Testis (tissue), 3 donors: Measurements from ENCODE around the gene MCTP1. TPM values are rescaled to one million over a fixed set of nuclear protein-coding genes. Genes with fewer than 3 reads are reported as not detected.

Experiments
- DNase-seq: peaks from one replicate; pipeline ENCODE4 v3.0.0-alpha.2; 2019
- H3K27ac ChIP-seq, 2 donors: fragments of 200-600 bp; sonication (generic); one replicate each; pipeline ENCODE4 v1.5.1; 2019
- H3K27me3 ChIP-seq: fragments of 200-600 bp; sonication (generic); one replicate; pipeline ENCODE4 v1.5.1; 2019
- H3K36me3 ChIP-seq: fragments of 200-600 bp; sonication (generic); one replicate; pipeline ENCODE4 v1.5.1; 2017; ENCODE audit warnings: low read depth; ENCODE audit errors: missing control alignments
- H3K4me1 ChIP-seq: fragments of 200-600 bp; sonication (generic); one replicate; pipeline ENCODE4 v1.5.1; 2019
- H3K4me3 ChIP-seq, 2 donors: fragments of 200-600 bp; sonication (generic); one replicate each; pipeline ENCODE4 v1.5.1; 2017 to 2019
- H3K9me3 ChIP-seq: fragments of 200-600 bp; sonication (generic); one replicate; pipeline ENCODE4 v1.5.1; 2017
- POLR2A ChIP-seq: fragments of 450-650 bp; IDR thresholded peaks from one replicate; pipeline ENCODE4 v1.6.1; 2017; ENCODE audit warnings: antibody characterized with exemption, mild to moderate bottlenecking, moderate library complexity
- WGBS, 2 donors: methylation state at CpG; one replicate each; pipeline ENCODE4 v1.1.5; 2018; 5-methylcytosine and 5-hydroxymethylcytosine counted together
- intact Hi-C: fragments of 100-400 bp; cut with DNase I; formaldehyde crosslinking; loops from one replicate; pipeline ENCODE4 v1.15.1; 2023; ENCODE audit warnings: low total_unique reads
- polyA plus RNA-seq: library from polyadenylated mRNA; stranded (reverse); fragments of 350-450 nt; fragmentation: Illumina TruSeq; extraction: RNeasy Lipid Tissue Mini Kit (QIAGEN cat#74804); gene quantifications from one replicate; pipeline ENCODE4 v1.2.3, GENCODE V29; 2014; ENCODE audit warnings: low read depth, low replicate concordance; ENCODE audit not compliant: insufficient read depth
- total RNA-seq, 2 donors: library from RNA; depleted of rRNA; stranded (reverse); fragments of >200 nt; gene quantifications; one replicate each; pipeline ENCODE4 v1.2.3, GENCODE V29; 2016
- TF ChIP-seq, protein P1 (sequence below), 3 experiments: fragments of 450-650 bp in 2 of 3; fragments of 200-600 bp in 1 of 3; sonication (generic) in 1 of 3; IDR thresholded peaks; one replicate each; pipeline ENCODE4 v1.5.1; 2016 to 2019; ENCODE audit warnings: antibody characterized with exemption in 3 of 3, mild to moderate bottlenecking in 2 of 3, moderate library complexity in 1 of 3

MCTP1 gene
- total and polyA plus RNA-seq, 3 donors from 2014 or later, result 7.4 to 15.5 (median 9.7) TPM

DNA sequence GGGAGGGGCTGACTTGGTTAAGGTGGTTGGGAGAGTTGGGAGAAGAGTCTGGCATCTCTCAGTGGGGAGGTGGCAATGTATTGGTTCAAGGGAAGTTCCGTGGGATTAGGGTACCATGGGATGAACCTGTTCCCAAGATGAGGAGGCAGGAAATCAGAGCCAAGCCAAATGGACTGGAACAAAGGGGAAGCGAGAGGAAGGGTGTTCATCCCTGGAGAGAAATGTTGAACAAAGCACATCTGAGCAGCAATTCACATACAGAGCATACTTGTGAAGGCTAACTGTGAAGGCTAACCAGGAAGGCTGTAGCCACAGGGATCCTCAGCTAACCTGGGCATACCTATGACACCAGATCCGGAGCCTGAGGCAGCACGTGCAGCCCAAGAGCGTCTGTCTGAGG, 214.0 kb downstream of the MCTP1 start:
- TF ChIP-seq, protein P1, sequence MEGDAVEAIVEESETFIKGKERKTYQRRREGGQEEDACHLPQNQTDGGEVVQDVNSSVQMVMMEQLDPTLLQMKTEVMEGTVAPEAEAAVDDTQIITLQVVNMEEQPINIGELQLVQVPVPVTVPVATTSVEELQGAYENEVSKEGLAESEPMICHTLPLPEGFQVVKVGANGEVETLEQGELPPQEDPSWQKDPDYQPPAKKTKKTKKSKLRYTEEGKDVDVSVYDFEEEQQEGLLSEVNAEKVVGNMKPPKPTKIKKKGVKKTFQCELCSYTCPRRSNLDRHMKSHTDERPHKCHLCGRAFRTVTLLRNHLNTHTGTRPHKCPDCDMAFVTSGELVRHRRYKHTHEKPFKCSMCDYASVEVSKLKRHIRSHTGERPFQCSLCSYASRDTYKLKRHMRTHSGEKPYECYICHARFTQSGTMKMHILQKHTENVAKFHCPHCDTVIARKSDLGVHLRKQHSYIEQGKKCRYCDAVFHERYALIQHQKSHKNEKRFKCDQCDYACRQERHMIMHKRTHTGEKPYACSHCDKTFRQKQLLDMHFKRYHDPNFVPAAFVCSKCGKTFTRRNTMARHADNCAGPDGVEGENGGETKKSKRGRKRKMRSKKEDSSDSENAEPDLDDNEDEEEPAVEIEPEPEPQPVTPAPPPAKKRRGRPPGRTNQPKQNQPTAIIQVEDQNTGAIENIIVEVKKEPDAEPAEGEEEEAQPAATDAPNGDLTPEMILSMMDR (IDR thresholded peaks at IDR 0.05), result no peak
- TF ChIP-seq POLR2A, result no peak
- H3K4me1 ChIP-seq, result no peaks in the 10 kb centered on the region
- DNase-seq, result no peak
- H3K27me3 ChIP-seq, result no peaks in the 10 kb centered on the region
- intact Hi-C loops, result no loop called here
- no peak overlapping the region for H3K27ac ChIP-seq
- no peaks in the 10 kb centered on the region for H3K9me3 ChIP-seq
- 86 to 95% methylated on average over 5 of the region's 5 CpGs for WGBS, 2 donors
- no peaks in the 10 kb centered on the region for H3K36me3 ChIP-seq
- H3K4me3 ChIP-seq, result no peak overlapping the region

DNA sequence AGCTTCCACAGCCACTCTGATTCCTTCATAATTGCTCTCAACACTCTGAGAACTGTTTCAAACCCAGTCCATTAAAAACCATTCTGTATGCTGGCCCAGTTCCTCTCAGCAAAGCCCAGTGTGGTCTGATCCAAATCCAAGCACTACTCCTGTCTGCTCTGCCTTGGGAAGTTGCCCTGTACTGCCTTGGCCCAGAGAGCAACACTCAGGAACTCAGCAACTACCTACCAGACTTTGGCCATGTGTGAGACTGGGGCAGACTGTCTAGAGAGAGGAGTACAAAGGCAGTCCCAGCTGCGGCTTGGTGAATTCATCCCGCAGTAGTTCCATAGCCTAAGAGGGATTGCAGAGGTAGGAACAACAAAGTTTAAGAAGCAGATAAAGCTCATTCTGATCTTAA, 214.4 kb downstream of the MCTP1 start:
- intact Hi-C loops, result no loop called here
- Histone ChIP-seq H3K9me3 (no peaks in the 10 kb centered on the region), H3K27ac (no peak overlapping the region), H3K4me1 (no peaks in the 10 kb centered on the region), H3K36me3 (no peaks in the 10 kb centered on the region), H3K4me3 (no peak overlapping the region), H3K27me3 (no peaks in the 10 kb centered on the region)
- no peak for TF ChIP-seq POLR2A
- TF ChIP-seq, protein P1 (IDR thresholded peaks at IDR 0.05), result no peak
- WGBS, 2 donors, result 90 to 93% methylated on average over 2 of the region's 2 CpGs
- no peak for DNase-seq

DNA sequence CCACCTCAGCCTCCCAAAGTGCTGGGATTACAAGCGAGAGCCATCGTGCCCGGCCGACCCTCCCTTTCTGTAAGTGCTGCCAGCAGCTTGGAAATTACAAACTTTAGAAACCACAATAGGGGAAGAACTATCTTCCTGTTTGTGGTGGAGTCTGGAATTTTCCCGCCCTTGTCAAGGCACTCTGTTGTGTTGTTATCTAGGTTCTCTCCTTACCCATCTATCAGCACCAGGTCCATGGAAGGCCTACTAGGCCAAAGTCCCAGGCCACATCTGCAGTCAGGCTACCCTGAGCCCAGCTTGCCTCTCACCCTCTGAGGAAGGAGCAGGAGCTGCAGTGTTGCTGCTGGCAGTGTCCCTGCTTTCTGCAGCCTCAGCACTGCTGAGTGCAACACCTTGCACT, 214.9 kb downstream of the MCTP1 start:
- Histone ChIP-seq H3K4me1 (no peaks in the 10 kb centered on the region), H3K27ac (no peak overlapping the region), H3K27me3 (no peaks in the 10 kb centered on the region), H3K9me3 (no peaks in the 10 kb centered on the region), H3K36me3 (no peaks in the 10 kb centered on the region), H3K4me3 (no peak overlapping the region)
- no peak for DNase-seq
- intact Hi-C loops, result no loop called here
- 73 to 83% methylated on average over 5 of the region's 5 CpGs for WGBS, 2 donors
- TF ChIP-seq, protein P1 (IDR thresholded peaks at IDR 0.05), result no peak
- TF ChIP-seq POLR2A, result no peak

DNA sequence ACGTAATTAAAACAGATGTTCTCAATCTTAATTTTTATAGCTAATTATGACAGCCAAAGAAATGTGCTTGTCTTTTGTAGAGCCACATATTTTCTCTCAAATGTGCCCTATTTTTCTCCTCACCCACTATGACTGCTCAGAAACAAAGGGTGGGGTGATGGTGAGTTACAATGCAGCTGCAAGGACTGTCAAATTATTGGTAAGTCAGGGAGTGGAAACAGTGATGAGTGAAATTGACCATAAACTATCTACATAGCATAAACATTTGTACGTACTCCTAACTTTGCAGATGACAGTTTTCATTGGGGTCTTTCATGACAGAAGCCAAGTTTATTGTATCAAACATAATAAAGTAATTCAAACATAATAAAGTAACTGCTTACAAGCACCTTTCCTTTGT, 215.9 kb downstream of the MCTP1 start:
- WGBS, 2 donors, result 58 to 69% methylated on average over 2 of the region's 2 CpGs
- intact Hi-C loops, result no loop called here
- no peak for TF ChIP-seq POLR2A
- TF ChIP-seq, protein P1 (IDR thresholded peaks at IDR 0.05), result no peak
- Histone ChIP-seq H3K27ac (no peak overlapping the region), H3K27me3 (no peaks in the 10 kb centered on the region), H3K9me3 (no peaks in the 10 kb centered on the region), H3K4me3 (no peak overlapping the region), H3K4me1 (no peaks in the 10 kb centered on the region), H3K36me3 (no peaks in the 10 kb centered on the region)
- no peak for DNase-seq

DNA sequence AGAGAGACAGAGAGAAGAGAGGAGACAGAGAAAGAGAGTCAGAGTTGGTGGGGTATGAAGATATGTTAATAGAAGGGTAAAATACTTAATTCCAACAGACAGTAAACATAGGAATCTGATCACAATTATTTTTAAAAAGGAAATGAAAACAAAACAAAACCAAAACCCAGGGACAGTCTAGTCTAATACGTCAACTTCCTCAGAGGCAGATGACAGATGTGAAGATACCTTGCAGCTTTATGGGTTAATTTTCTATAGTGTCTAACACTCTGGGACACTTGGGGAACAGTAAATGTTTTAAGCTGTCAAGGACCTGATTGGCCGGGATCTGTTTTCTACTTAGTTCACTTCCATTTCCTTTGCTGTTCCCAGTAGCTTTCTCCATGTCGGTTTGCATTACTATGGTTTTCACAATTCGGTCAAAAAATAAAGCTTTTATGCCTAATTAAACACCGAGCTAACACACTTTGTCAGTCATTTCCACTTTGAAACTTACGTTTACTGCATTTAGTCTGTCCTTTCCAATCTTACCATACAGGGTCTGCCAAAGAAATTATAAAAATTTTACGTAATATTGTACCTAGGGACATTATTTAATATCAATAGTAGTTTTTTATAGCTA, 216.5 kb downstream of the MCTP1 start:
- H3K9me3 ChIP-seq, result no peaks in the 10 kb centered on the region
- H3K27me3 ChIP-seq, result no peaks in the 10 kb centered on the region
- intact Hi-C loops, result no loop called here
- H3K4me3 ChIP-seq, result no peak overlapping the region
- DNase-seq, result no peak
- no peak overlapping the region for H3K27ac ChIP-seq
- H3K36me3 ChIP-seq, result no peaks in the 10 kb centered on the region
- TF ChIP-seq, protein P1 (IDR thresholded peaks at IDR 0.05), result no peak
- no peak for TF ChIP-seq POLR2A
- 70 to 76% methylated on average over 7 of the region's 7 CpGs for WGBS, 2 donors
- no peaks in the 10 kb centered on the region for H3K4me1 ChIP-seq
